HG03520 (cell line): ENCODE data around the gene DDIT4.
"Not testable (repeated sequence)": the region's sequence is repeated elsewhere in the genome, so short reads cannot be mapped to it uniquely, and the experiment has no call there.

ENCODE experiments used
- ATAC-seq: cut with Tn5 transposase; IDR thresholded peaks from one replicate; pipeline ENCODE4 v1.9.1; 2021; ENCODE audit warnings: mild to moderate bottlenecking, moderate library complexity; ENCODE audit not compliant: unreplicated experiment

DDIT4 gene

DNA sequence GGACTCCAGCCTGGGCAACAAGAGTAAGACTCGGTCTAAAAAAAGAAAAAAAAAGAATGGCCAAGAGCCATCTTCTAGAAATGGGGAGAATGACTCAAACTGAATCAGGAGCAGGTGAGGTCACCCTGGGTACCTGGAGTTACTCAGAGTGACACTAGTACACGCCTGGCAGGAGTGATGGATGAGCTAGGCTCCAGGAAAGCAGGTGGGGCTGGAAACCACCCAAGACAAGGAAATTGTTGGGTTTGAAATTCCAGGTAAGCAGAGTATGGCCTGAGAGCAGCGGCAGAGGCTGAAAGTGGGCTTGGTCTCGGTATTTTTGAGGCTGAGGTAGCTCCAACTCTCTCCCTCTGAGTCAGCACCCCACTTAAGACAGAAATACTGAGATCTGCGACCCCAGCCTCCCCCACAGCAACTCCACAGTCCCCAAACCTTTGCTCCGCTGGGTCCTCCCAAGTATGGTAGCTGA, 18.5 kb downstream of the DDIT4 start:
- ATAC-seq: no peak

DNA sequence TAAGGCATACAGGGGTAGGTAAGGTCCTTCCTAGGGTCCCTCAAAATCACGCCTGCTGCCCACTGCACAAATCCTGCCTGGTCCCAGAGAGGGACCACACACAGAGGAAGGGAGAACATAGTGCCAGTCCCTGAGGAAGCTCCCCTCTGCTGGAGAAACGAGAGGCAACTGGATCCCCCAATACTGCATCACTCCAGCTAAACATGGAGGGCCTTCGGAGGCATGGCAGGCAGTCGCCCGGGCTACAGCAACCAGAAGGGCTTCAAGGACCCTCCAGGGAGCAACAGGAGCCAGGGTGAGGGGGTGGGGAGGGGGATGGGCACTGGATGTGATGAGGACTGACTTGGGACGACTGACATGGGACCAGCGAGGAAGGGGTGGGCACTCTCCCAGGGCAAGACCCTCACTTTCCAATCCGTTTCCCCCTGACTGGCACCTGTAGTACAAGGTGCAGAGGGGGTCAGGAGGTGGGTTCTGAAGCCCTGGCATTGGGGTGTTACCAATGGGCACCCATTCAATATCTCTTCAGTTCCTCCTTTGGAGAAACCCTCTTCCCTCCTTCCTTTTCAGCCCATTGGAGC, 21.7 kb downstream of the DDIT4 start:
- ATAC-seq: no peak

DNA sequence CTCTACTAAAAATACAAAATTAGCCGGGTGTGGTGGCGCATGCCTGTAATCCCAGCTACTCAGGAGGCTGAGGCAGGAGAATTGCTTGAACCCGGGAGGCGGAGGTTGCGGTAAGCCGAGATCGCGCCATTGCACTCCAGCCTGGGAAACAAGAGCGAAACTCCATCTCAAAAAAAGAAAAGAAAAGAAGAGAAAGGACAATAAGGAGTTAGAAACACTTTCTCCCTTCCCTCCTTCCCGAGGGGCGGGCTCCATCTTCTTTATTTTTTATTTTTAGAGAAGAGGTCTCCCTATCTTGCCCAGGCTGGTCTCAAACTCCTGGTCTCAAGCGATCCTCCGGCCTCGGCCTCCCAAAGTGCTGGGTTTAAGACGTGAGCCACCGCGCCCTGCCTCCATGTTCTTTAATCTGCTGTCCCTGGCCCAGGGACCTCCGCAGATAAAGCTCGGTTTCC, 23.1 kb downstream of the DDIT4 start:
- not testable (repeated sequence) for ATAC-seq

- peak; percentile 45 for ATAC-seq
These were observed 23.6 kb downstream of the DDIT4 start for GRCh38 chr10:72297281-72297804.

- peak; percentile 66 for ATAC-seq
These were observed 24.3 kb downstream of the DDIT4 start for GRCh38 chr10:72297805-72298591.

DNA sequence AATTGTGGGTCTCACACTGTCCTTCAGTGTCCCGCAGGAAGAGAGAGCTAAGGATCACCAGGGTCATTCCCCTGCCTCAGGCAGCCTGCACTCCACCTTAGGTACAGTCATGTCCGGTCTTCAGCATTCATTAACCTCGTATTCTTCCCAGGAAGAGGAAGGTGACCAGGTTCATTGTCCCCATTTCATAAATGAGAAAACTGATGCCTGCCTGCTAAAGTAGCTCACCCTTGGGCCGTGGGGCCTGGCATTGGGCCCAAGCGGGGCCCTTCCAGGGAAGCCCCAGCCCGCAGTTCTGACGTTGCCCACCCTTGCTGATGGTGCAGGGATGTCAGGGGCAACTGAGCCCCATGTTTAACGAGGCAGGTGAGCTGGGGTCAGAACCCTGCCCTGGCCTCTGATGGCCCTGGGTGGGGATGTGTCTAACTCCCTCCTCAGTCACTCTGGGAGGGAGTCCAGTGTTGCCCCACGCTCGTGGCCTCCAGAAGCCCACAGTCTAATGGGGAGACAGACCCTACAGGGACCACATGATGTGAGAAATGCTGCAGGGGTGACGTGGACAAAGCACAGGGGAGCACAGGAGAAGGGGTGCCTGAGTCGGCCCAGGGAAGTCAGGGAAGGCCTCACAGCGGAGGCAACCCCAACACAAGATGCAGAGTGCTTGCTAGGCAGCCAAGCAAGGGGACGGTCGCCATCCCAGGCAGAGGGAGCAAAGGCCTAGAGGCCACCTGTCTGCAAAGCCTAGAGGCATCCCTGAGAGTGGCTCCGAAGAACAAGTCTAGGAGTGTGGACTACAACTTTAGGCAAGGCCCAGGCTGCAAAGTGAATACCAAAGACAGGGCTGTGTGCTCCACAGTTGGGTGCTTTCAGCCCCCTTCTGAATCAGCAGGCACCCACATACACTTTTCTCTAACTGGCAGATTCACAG, 25.1 kb downstream of the DDIT4 start:
- no peak for ATAC-seq

GRCh38 chr10:72303424-72304128, 29.9 kb downstream of the DDIT4 start:
- ATAC-seq: no peak

GRCh38 chr10:72306215-72306760, 32.6 kb downstream of the DDIT4 start:
- ATAC-seq: no peak

GRCh38 chr10:72307711-72308110, 34.0 kb downstream of the DDIT4 start:
- not testable (repeated sequence) for ATAC-seq

DNA sequence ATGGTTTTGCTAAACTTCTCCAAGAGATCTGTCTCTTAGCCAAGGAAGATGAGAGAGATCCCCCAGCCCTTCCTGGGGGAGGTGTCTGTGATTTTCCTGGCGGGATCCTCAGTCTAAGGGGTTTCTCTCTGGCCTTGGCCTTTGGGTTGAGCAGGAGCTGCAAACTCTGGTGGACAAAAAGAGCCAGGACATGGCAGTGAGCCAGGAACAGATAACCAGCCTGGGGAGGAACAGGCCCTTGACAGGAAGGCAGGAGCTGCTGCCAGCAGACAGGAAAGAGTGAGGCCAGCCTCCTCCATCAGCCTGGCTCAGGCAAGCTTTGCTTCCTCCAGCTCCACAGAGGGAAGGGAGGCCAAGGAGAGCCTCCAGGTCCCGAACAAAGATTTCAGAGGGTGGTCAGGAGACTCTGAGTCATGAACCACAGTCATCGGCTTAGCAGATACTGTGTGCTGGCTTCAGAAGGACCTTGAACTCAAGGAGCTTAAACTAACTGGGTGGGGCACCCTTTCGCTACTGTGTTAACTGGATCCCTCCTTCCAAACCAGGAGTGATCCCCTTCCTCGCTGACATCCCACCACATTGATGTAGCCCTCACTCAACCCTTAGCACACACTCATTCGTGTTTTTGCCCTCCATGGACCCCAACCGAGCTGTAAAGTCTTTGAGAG, 34.7 kb downstream of the DDIT4 start:
- ATAC-seq: no peak

DNA sequence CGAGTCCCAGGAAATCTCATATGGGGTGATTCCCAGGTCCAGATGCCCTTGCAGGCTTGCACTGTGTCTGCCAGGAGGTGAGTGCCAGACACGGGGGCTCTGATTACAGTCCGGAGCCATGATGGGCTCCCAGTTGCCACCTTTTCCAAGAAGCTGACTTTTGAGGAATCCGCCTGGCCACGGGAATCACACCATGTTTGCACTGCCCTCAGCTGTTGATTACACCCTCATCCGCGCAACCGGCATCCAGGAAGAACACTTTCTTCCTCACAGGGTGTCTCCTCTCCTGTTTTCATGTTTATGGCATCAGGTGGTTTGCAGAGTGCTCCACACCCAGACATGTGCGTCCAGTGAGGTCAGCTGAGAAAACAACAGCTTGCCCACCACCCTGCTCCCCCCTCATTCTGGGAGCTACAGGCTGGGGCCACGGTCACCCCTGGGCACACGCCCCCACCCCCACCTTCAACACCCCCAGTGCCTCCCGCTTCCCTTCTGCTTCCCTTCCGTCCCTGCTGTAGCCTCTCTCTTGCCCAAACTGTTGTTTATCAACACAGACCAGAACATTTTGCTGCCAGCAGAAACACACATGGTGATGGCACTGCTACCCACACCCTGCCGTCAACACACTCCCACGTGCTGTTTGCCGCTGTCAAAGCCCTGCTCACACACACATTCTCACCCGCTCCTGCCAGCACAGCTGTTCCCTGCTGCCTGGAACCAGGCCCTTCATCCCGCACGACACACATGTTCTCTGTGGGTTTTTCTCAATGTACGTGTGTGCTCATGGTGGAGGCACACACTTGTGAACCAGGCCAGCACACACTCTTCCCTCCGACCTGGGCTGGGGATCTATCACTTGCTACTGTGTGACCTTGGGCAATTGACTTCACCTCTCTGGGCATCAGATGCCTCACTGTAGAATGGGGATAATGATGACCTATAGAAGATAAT, 35.8 kb downstream of the DDIT4 start:
- no peak for ATAC-seq

DNA sequence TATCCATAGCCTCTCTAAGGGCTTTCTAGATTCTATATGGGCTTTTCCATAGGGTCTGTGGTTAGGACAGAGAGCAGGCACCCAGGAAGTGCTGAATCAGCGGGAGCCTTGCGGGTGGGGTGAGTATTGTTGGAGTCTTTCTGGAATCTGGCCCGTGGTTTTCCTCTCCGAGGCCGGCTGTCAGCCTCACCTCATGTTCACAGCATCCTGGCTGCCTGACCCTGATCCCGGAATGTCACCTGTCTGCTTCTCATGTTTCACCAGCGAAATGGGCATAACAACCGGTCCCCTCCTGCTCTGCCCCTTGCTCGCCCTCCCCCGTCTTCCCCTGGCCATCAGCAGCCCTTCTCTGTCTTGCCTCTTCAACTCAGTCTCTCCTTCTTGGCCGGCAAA, 36.5 kb downstream of the DDIT4 start:
- no peak for ATAC-seq

DNA sequence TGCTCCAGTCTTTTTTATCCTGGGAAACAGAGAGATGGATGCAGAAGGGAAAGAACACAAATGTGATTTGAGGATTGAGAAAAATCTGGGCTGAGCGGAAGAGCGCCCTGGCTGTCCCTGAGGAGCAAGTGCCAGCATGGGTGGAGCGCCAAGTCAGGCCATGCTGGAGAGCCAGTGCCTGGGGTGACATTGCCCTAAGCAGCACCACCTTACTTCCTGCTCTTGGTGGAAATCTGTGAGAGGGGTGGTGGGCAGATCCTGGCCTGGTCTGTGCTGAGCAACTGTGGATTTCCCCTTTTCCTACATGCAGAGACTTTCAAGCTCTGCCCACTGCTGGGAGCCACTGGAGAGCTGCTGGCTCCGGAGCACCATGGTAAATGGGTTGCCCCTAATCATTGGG, 36.9 kb downstream of the DDIT4 start:
- ATAC-seq: no peak

- ATAC-seq: no peak
These were observed 37.9 kb downstream of the DDIT4 start for GRCh38 chr10:72311667-72312066.

- ATAC-seq: no peak
These were observed 39.2 kb downstream of the DDIT4 start for GRCh38 chr10:72312865-72313391.

DNA sequence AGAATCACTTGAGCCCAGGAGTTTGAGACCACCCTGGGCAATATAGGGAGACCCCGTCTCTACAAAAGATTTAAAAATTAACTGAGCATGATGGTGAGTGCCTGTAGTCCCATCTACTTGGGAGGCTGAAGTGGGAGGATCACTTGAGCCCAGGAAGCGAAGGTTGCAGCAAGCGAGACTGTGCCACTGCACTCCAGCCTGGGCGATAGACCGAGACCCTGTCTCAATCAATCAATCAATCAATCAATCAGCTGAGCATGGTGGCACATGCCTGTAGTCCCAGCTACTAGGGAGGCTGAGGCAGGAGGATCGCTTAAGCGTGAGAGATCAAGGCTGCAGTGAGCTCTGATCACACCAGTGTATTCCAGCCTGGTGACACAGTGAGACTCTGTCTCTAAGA, 40.5 kb downstream of the DDIT4 start:
- ATAC-seq: no peak

DNA sequence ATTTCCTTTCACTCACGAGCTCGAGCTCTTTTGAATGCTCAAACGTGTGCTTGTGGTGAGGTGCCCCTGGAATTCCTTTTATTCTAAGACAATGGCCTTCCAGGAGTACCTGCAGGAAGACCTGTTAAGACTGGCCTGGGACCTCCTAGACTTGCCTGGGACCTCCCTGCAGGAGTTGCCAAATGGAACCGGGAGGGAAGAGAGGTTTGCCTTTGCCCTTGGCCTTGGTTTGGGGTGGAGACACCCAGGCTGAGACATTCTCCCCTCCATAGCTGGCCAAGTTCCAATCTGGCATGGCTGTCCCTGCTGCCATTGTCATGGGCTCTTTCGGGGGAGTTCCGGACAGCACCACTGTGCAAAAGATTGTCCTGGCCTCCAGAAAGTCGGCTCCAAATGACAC, 41.3 kb downstream of the DDIT4 start:
- no peak for ATAC-seq
